MM.1S (cell line): Measurements from ENCODE around the gene TCF12.
"Not testable (repeated sequence)": the region's sequence is repeated elsewhere in the genome, so short reads cannot be mapped to it uniquely, and the experiment has no call there.

ENCODE experiments used
- DNase-seq: peaks from one replicate; pipeline ENCODE4 v3.0.0-alpha.2; 2015
- H2AFZ ChIP-seq: fragments of 300-600 bp; sonication (generic); 2 replicates; pipeline ENCODE4 v1.6.0; 2016; ENCODE audit warnings: antibody characterized with exemption, low read length
- H3F3A ChIP-seq: fragments of 300-600 bp; sonication (generic); 2 replicates; pipeline ENCODE4 v1.6.1; 2016; ENCODE audit warnings: mild to moderate bottlenecking, antibody characterized with exemption, low read length, moderate library complexity, mixed read lengths; ENCODE audit not compliant: insufficient read depth
- H3K27ac ChIP-seq: fragments of 300-600 bp; sonication (generic); 2 replicates; pipeline ENCODE4 v1.5.1; 2016; ENCODE audit warnings: mild to moderate bottlenecking, low read length
- H3K27me3 ChIP-seq: fragments of 300-600 bp; sonication (generic); replicated peaks from 2 replicates; pipeline ENCODE4 v1.6.0; 2016; ENCODE audit warnings: low read length; ENCODE audit not compliant: insufficient read depth
- H3K36me3 ChIP-seq: fragments of 300-600 bp; sonication (generic); replicated peaks from 2 replicates; pipeline ENCODE4 v1.6.1; 2016; ENCODE audit warnings: mild to moderate bottlenecking, low read length, mixed read lengths; ENCODE audit not compliant: insufficient read depth
- H3K4me1 ChIP-seq: fragments of 300-600 bp; sonication (generic); 2 replicates; pipeline ENCODE4 v1.6.1; 2016; ENCODE audit warnings: low read length, mixed read lengths
- H3K4me2 ChIP-seq: fragments of 300-600 bp; sonication (generic); 2 replicates; pipeline ENCODE4 v1.6.0; 2016; ENCODE audit warnings: low read depth, low read length
- H3K4me3 ChIP-seq: fragments of 300-600 bp; sonication (generic); 2 replicates; pipeline ENCODE4 v1.5.1; 2016; ENCODE audit warnings: low read length, mixed read lengths
- H3K79me2 ChIP-seq: fragments of 300-600 bp; sonication (generic); 2 replicates; pipeline ENCODE4 v1.6.1; 2016; ENCODE audit warnings: mixed run types, low read length, mixed read lengths
- H3K9ac ChIP-seq: fragments of 300-600 bp; sonication (generic); 2 replicates; pipeline ENCODE4 v1.6.1; 2016; ENCODE audit warnings: low read length, mixed read lengths
- H3K9me2 ChIP-seq: fragments of 300-600 bp; sonication (generic); replicated peaks from 2 replicates; pipeline ENCODE4 v1.6.1; 2016; ENCODE audit warnings: mild to moderate bottlenecking, low read length, mixed read lengths; ENCODE audit not compliant: insufficient read depth
- H3K9me3 ChIP-seq: fragments of 300-600 bp; sonication (generic); replicated peaks from 2 replicates; pipeline ENCODE4 v1.6.1; 2016; ENCODE audit warnings: mild to moderate bottlenecking, low read length, mixed read lengths; ENCODE audit not compliant: insufficient read depth
- H4K20me1 ChIP-seq: fragments of 300-600 bp; sonication (generic); 2 replicates; pipeline ENCODE4 v1.6.1; 2016; ENCODE audit warnings: mild to moderate bottlenecking, low read length, moderate library complexity, mixed read lengths; ENCODE audit not compliant: insufficient read depth
- CTCF ChIP-seq: fragments of 300-600 bp; sonication (generic); IDR thresholded peaks from 2 replicates; pipeline ENCODE4 v1.5.1; 2016; ENCODE audit warnings: antibody characterized with exemption, low read length, mixed read lengths
- EZH2 ChIP-seq: fragments of 300-600 bp; sonication (generic); optimal IDR thresholded peaks from 2 replicates; pipeline ENCODE3; 2017; ENCODE audit warnings: low read depth, mild to moderate bottlenecking, antibody characterized with exemption, low read length, mixed read lengths
- EZH2phosphoT487 ChIP-seq: fragments of 300-600 bp; sonication (generic); IDR thresholded peaks from 2 replicates; pipeline ENCODE4 v1.6.1; 2018; ENCODE audit warnings: antibody characterized with exemption, low read length

The TCF12 gene

GRCh38 chr15:56996746-56997470 lies 78.5 kb downstream of the TCF12 start:
- Histone ChIP-seq H3K27me3 (no peaks in the 10 kb centered on the region), H3K4me3 (no peak overlapping the region), H3K27ac (no peak overlapping the region), H3K4me1 (no peaks in the 10 kb centered on the region), H3K36me3 (no peaks in the 10 kb centered on the region; the same call in 1 of the 2 replicates), H4K20me1 (no peaks in the 10 kb centered on the region), H3K9me2 (no peaks in the 10 kb centered on the region), H2AFZ (no peak overlapping the region), H3K79me2 (no peaks in the 10 kb centered on the region), H3K4me2 (no peak overlapping the region), H3K9ac (no peak overlapping the region), H3F3A (no peaks in the 10 kb centered on the region), H3K9me3 (no peaks in the 10 kb centered on the region)
- DNase-seq: no peak
- TF ChIP-seq CTCF (no peak), EZH2phosphoT487 (no peak), EZH2 (no peak)

- no peaks in the 10 kb centered on the region for H4K20me1 ChIP-seq
- H3K4me3 ChIP-seq: no peak overlapping the region
- H3K9me2 ChIP-seq: no peaks in the 10 kb centered on the region
- H3K4me2 ChIP-seq: no peak overlapping the region
- H2AFZ ChIP-seq: no peak overlapping the region
- H3K9ac ChIP-seq: no peak overlapping the region
- H3K79me2 ChIP-seq: peaks cover 1% of the 10 kb centered on the region; the same call in 1 of the 2 replicates
- H3K27me3 ChIP-seq: no peaks in the 10 kb centered on the region
- H3K4me1 ChIP-seq: no peaks in the 10 kb centered on the region
- H3K36me3 ChIP-seq: no peaks in the 10 kb centered on the region
- no peak for DNase-seq
- H3K27ac ChIP-seq: no peak overlapping the region
- no peaks in the 10 kb centered on the region for H3K9me3 ChIP-seq
- no peaks in the 10 kb centered on the region for H3F3A ChIP-seq
- TF ChIP-seq CTCF (no peak), EZH2phosphoT487 (no peak), EZH2 (no peak)
Measured at GRCh38 chr15:57003418-57003817, 85.0 kb downstream of the TCF12 start.

- Histone ChIP-seq H3K4me1 (no peaks in the 10 kb centered on the region), H3F3A (no peaks in the 10 kb centered on the region), H3K4me2 (no peak overlapping the region), H3K27me3 (no peaks in the 10 kb centered on the region), H3K9me2 (no peaks in the 10 kb centered on the region), H3K9me3 (no peaks in the 10 kb centered on the region), H3K9ac (no peak overlapping the region), H4K20me1 (no peaks in the 10 kb centered on the region), H3K27ac (no peak overlapping the region), H3K36me3 (no peaks in the 10 kb centered on the region), H3K79me2 (peaks cover 4% of the 10 kb centered on the region; the same call in 1 of the 2 replicates), H2AFZ (no peak overlapping the region), H3K4me3 (no peak overlapping the region)
- TF ChIP-seq CTCF: no peak
- no peak for TF ChIP-seq EZH2phosphoT487
- no peak for TF ChIP-seq EZH2
- no peak for DNase-seq
Measured at GRCh38 chr15:57005244-57005643, 86.8 kb downstream of the TCF12 start.

- H3K27ac ChIP-seq, H2AFZ ChIP-seq, H3F3A ChIP-seq, DNase-seq, H3K9ac ChIP-seq, H3K36me3 ChIP-seq, H3K79me2 ChIP-seq, H4K20me1 ChIP-seq, H3K9me3 ChIP-seq, H3K4me1 ChIP-seq, H3K9me2 ChIP-seq, H3K4me3 ChIP-seq, H3K27me3 ChIP-seq, H3K4me2 ChIP-seq: not testable (repeated sequence)
Measured at GRCh38 chr15:57007797-57008196, 89.4 kb downstream of the TCF12 start.
